GM23248 (cell line): ENCODE results near the gene SMARCB1.

ENCODE experiments used
- EZH2 ChIP-seq: fragments of 200-600 bp; sonication (generic); IDR thresholded peaks from 2 replicates; pipeline ENCODE4 v1.6.1; 2018; ENCODE audit warnings: antibody characterized with exemption, mild to moderate bottlenecking; ENCODE audit not compliant: insufficient read depth, poor library complexity, severe bottlenecking
- EZH2phosphoT487 ChIP-seq: fragments of 200-600 bp; sonication (generic); IDR thresholded peaks from 2 replicates; pipeline ENCODE4 v1.6.1; 2018; ENCODE audit warnings: antibody characterized with exemption, moderate library complexity, mild to moderate bottlenecking, low read depth; ENCODE audit not compliant: insufficient read depth

DNA sequence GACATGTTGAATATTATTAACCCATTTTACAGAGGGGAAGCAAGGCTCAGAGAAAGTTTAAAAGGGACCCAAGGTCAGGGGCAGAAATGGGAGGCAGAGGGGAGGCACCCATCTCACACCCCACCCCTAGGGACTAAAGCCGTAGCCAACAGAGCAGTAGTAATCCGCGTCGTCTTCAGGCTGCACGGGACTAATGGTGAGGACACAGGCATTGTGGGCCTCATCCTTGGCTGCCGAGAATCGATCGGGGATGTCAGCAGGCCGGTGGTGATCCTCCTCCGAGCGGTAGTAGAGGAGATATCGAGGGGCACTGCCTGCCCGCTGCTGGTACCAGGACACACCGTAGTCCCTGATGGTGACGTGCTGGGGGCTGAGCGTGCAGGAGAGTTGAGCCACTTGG is 34.0 kb upstream of the SMARCB1 start:
- TF ChIP-seq EZH2phosphoT487 (no peak), EZH2 (no peak)
